ENCODE measurements around the gene HDAC4.
A peak's percentile ranks its signal among the peaks of the same experiment; 100 is the strongest.
"Not testable (repeated sequence)": the region's sequence is repeated elsewhere in the genome, so short reads cannot be mapped to it uniquely, and the experiment has no call there.

HDAC4 gene

DNA sequence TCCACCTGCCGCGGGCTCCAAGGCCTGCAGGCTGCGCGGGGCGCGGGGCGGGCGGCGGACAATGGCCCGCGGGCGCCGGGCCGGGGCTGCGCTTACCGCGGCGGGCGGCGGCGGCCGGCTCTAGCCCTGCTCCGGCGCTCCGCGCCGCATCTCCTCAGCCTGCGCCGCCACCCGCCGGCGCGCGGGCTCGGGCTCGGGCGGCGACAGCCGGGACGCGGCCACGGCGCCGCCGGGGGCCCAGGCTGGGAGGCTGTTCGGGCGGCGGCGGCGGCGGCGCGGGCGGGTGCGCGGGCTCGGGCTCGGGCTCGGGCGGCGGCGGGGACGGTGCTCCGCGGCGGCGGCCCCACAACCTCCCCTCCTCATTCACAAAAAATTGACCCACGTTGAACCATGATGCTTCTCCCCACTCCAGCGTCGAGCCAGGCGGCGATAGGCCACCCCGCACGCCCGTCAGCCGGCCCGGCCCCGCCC lies at the start of gene HDAC4:
Gene HDAC4, minus strand, starts transcription at position 425 of the 471 bp plus-strand sequence. CDS start 48,321 bp downstream, outside the sequence.
- DNase-seq, result no peak

DNA sequence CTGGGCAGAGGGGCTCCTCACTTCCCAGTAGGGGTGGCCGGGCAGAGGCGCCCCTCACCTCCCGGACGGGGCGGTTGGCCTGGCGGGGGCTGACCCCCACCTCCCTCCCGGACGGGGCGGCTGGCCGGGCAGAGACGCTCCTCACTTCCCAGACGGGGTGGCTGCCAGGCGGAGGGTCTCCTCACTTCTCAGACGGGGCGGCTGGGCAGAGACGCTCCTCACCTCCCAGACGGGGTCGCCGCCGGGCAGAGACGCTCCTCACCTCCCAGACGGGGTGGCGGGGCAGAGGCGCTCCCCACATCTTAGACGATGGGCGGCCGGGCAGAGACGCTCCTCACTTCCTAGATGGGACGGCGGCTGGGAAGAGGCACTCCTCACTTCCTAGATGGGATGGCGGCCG lies 48.6 kb upstream of the HDAC4 start:
- DNase-seq, result not testable (repeated sequence)

DNA sequence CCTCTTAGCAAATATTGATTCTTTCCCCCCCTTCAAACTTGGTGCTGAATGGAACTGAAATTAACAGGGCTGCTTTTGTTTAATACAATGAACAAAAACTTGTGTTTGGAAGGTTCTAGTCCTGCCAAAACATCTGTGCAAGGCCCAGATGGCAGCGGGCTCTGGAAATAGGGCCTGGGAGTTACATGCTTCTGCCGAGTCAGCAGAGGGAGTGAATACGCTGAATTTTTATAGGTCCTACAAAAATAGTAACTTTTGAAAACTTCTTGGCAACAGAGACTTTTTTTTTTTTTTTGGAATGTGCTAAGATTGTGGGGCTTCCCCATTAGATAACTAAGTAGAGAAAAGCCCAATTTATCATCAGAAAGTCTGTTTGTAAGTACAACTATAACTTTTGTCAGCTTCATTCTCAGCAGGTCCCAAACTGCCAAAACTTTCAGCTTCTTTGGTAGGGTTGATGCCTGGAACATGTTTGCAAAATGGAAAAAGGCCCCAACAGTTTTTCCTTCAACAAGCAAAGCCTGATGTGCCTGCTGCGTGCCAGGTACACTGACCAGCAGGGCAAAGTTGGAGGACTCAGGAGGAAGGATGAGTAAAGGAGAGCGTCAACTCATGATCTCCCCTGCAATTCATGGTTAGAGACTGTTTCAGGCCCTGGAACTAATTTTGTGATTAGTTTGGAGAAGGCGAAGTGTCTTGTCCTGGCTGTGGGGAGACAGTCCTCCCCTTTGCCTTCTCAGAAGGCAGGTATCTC lies 45.1 kb upstream of the HDAC4 start:
- DNase-seq, result no peak

DNA sequence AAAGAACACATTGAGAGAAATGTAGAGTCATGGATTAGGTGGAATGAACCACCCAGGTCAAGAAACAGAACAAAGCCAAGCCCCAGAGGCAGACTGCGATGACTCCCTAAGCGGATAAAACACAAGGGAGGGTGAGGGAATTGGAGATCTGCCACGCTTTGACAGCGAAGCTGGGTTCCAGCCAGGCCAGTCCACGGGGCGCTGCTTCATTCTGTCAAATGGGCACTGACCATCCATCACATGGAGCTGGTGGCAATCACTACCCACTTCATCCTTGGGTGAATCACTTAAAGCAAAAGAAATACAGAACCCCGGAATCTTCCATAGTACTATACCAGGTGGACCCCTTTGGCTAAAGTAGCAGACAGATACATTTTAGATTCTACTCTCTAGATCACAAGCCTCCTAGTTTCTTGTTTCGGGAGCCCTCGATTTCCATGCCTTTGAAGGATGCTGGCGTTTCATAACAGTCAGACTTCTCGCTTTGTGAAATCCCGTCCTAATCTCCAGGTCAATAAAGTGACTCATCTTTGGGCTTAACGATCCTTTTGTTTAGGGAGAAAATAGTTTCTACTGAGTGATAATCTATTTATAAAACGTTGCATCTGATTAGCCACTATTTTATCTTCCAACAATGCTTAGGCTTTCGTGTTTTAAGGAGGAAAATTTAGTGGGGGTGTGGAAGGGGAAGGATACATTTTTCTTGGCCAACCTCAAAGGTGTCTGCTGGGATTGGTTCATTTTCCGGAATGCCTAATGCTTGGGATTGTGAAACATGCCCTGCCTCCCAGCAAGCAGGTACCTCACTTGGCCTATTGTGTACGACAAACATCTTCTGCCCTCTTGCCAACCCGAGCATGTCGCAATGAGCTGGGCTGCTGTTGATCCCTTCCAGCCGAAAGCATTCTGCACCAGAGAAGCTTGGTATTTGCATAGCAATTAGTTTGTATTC lies 44.1 kb upstream of the HDAC4 start:
- no peak for DNase-seq

DNA sequence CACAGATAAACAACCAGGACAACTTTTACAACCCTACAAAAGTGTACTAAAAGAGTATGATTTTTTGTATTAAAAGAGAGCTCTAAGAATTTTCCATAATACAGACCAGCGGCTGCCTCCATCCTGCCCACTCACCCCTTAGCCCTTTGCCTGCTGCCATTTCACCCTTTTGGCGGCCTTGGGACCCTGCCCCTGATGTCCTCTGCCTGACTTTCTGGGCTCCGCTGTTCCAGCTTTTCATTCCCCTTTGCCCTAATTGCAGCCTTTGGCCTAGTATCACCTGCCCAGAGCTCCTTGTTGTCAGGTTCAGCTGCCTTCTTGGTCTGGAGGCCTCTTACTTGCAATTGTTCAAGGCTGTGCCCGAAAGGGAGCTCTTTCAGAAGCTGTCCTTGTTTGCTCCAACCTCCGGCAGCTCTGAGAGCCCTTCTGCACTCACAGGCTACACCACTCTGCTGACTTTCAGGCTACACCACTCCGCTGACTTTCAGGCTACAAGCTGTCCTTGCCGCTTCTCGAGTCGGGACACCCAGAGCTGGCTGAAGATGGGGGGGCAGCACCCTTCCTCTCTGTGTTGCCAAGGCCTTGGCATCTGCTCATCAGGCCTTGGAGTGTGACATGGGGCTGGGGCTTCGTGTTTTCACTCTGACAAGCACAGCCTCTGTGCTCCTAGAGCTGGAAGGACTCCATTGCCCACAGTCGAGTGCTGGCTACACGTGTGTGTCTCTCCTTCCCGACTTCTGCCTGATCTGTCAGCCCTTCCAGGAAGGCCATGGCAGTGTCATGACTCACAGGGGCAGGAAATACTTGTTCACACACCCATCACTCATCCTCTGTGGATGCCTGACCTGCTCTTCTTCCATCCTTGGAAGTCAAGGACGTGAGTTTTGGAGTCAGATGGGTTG lies 43.1 kb upstream of the HDAC4 start:
- DNase-seq, result no peak

DNA sequence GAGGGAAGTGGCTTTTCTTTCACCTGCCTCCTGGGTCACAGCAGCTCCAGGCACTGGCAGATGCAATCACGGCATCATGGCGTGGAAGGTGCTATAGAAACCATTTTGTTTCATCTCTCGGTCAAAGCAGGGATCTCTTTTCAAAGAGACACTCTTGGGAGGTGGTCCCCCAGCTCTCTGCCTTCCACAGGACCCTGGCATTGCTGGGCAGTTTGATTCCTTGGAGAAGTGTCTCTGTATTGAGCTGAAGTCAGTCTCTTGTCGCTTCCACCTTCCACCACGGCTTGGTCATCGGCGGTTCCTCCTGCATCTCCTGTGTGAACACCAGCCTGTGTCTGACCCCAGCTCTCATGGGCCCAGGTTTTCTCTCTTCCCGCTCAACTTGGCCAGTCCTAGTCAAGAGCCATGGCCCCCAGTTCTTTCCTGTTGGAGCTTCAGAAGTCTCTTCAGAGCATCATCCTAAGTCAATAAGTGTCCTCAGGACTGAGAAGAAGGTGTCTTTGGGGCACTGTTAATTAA lies 42.3 kb upstream of the HDAC4 start:
- no peak for DNase-seq

DNA sequence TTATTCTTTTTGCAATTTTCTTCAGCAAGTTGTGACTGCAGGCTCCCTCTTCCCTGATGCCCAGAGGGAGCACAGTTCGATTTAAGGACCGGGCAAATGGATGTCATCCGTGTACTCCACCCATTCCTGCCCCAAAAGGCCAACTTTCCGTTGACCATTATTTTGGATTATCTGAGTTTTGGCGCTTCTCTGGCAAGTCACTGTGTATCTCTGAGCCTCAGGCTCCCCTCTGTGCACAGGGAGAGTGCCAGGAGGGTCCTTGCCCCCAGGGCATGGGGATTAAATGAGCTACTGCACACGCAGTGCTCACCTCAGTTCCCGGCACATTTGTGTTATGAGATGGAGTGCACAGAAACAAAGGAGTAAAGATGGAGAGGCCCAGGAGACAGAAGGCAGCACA lies 41.4 kb upstream of the HDAC4 start:
- DNase-seq, result no peak

DNA sequence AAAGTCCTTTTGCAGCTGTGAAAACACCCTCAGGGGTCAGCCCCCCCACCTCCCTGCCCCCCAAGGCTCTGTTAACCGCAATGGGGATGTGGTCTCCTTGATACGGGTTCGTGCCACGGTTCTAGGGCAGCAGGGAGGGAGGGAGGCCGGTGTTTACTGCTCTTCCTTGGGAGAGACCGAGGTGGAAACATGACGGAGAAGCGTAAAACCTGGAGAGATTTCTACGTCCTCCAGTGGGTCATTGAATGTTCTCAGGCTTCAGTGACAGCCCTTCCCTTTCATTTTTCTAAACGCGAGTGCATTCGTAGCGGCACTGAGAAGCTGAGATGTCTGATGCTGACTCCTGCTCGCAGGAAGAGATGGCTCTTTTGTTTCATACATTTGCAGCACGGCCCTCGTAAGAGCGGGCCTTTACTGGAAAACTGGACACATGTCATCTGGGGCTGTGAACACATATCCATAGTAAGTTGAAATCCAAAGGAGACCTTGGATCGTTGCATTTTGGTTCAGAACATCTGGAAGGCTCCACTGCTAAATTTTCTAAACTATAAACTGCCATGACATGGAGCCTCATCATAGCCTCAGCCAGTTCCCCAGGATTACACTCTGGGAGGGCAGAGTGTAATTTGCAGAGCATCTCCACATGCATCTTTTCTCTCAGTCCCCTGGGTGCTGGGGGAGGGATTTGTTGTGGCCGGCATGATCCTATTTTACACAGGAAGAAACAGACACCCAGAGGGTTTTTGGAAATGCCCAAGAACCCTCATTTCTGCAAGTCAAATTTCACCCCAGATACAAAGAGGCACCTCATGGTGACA lies 40.6 kb upstream of the HDAC4 start:
- no peak for DNase-seq

DNA sequence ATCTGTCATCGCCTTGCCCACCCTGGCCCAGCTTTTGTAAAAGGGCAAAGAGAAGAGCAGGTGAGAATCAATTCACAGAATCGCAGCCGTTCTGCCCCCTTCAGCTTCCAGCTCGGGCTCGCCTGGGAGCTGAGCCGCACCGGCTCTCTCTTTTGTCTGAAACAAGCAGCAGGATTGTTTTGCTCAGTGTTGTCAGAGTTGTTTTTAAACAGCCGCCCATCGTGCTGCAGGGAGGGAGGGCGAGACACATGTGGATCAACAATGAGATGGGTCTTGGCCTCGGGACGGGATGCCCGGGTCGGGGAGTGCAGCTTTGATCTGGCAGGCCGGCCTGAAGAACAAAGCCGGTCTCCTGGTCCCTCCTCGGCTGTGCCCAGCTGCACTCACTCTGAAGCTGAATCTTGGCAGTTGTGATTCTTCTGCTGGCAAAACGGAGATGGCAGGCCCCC lies 39.7 kb upstream of the HDAC4 start:
- DNase-seq, result no peak

DNA sequence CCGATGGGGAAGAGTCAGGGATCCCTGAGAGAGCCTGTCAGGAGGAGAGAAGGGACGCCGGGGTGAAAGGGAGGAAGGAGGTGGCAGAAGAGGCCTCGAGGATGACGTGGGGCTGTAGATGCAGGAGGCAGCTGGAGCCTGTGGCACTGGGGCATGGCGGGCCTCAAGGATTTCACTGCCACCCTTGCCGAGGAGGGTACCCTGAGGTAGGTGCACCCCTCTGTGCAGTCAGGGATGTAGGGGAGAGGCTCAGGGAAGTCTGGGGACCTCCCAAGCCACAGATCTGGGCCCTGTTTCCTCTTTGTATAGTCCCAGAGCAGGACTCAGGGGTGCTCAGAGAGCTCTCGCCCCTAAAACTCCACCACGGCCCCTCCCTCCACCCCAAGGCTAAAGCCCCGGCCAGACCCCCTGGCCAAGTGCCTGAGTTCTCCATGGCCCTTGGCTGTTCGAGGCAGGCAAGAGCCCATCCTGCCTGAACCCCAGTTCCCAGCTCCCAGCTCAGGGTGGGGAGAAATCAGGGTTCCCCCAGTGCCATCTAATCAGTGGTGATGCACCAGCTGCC lies 39.0 kb upstream of the HDAC4 start:
- no peak for DNase-seq

DNA sequence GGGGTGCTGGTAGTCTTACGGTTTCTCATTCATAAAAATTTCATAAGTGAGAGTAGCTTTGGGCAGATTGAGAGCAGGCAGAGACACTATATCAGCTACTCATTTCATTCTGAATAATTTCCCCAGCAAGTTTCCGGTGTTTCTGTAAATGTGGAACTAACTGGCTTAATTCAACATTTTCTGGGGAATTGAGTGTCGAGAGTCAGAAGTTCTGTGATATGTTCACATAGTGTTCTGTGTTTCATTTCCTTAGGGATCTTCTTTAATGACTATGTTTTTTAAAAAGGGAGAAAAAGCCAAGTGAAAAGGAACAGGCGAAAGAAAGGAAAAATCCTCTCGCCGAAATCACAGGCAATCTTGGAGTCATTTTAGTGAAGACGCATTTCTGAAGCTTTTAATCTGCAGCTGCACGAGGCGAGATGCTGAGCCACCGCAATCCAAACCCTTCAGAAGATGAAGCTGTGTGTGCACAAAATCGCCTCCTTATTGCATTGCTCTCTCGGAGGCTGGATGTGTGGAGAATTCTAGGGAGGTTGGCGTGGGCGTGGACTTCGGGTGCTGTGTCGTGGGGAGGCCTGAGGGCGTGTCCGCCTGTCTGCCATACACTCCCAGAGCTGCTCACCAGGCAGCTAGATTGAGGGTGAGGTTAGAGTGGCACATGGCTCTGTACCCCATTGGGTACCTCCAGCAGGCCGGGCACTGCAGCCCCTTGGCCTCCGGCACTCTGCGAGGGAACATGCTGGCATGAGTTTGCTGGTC lies 38.4 kb upstream of the HDAC4 start:
- no peak for DNase-seq

DNA sequence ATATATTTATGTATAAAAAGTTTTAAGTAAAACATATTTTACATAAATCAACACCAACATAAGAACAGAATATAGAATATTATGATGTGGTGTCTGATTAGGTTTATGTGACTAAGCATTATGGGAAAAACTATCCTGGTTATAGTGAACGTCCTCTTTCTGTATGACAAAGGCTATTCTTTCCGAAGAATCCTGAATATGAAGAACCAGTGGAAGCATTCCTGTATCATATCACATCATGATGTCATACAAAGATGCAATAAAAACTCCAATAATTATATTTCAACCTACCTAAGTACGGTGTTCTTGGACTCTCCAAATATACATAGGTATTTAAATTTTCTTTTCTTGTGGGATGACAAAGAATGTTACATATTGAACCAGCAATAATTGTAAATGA lies 37.5 kb upstream of the HDAC4 start:
- no peak for DNase-seq

DNA sequence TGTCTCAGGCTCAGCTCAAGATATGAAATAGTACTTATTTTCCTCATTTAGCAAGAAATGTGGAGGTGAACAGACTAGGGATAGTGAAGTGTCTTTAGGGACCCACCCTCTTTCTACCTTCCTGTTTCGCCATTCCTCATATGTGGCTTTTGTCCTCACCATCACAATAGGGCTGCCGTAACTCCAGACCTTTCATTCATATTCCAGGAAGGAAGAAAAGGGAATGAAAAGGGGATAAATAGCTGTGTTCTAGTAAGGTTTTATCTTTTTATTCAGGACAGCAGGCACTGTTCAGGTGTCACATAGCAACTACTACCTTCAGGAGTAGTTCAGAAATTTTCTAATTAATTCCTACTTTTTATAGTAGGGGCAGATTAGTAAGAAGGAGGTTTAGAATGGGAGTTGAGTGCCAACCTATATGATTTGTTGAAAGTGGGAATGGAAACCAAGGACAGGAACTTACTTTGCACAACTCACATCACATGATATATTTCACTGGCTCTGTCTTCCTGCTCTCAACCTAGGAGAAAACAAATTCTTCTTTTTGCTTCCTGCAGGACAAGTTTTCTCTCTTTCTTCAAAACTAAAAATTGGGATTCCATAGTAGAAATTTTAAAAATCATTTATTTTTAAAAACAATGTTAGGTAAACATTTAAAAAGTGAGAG lies 36.0 kb upstream of the HDAC4 start:
- peak; percentile 19 to 23 for DNase-seq

DNA sequence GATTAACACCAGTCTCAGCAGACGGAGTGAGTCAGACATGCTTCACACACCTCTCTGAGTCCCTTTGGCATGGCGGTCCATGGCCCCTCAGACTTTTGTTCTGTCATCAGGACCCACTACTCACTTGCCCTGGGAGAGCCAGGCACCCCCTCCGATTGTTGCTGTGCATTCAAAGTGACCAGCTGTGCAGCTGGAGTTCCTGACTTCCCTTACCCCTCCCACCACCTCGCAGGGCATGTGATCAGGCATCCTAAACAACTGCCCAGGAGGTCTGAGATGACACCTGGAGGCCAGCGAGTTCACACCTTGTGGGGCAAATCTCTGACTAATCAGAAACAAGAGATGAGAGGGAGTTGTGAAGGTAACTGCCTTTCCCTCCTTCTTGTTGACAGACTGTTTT lies 35.3 kb upstream of the HDAC4 start:
- no peak for DNase-seq

DNA sequence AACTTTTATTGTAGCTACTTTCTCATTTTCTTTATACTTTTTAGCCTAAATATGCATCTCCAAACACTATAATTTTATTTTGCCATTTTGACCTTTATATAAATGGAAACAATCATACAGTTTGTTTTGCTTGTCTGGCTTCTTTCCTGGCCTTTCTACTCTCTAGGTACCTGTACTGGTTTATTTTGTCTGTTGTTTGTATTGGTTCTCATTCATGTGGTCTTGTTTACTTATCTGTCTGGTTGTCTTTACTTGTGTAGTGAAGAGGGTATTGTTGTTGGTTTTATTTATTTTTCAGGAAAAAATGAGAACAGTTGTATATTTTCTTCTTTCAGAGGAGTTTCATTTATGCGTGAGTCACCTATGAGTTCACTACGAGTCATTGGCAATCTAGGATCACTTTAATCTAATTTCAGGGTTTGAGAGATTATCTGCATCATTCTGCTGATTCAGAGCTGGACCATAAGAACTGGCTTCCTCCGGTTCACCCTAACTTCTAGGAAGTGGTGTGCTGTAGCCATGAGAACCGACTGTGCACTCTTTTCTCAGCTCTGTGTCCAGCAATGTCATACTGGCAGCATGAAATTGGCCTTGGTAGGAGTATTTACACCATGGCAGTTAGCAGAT lies 33.1 kb upstream of the HDAC4 start:
- DNase-seq, result no peak

DNA sequence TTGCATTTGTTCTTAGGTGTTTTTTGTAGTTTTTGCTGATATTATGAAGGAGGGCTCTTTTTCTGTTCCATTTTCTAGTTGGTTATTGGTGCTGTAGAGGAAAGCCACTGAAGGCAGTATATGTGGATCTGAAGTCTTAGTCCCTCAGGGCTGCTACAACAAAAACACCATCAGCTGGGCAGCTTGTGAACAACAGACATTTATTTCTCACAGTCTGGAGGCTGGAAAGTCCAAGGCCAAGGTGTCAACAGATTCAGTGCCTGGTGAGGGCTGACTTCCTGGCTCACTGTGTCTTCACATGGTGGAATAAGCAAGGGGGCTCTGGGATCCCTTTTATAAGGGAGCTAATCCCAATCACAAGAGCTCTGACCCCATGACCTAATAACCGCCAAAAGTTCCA lies 31.4 kb upstream of the HDAC4 start:
- DNase-seq, result no peak

DNA sequence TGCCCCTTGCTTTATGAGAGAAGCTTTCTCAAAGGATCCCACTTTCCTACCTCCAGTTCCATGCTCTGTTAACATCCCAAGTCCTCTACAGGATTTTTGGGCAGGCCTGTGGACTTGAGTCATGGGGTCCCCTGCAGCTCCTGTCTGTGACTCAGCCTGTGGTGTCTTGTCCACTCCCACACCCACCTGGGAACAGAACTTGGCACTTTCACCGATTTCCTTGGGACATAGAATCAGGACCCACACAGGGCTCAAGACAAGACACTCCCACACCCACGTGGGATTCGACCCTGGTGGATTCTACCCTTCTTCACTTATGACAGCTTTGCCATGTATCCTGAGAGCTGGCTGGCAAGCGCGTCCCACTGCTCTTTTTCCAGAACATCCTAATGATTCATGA lies 30.7 kb upstream of the HDAC4 start:
- DNase-seq, result no peak

DNA sequence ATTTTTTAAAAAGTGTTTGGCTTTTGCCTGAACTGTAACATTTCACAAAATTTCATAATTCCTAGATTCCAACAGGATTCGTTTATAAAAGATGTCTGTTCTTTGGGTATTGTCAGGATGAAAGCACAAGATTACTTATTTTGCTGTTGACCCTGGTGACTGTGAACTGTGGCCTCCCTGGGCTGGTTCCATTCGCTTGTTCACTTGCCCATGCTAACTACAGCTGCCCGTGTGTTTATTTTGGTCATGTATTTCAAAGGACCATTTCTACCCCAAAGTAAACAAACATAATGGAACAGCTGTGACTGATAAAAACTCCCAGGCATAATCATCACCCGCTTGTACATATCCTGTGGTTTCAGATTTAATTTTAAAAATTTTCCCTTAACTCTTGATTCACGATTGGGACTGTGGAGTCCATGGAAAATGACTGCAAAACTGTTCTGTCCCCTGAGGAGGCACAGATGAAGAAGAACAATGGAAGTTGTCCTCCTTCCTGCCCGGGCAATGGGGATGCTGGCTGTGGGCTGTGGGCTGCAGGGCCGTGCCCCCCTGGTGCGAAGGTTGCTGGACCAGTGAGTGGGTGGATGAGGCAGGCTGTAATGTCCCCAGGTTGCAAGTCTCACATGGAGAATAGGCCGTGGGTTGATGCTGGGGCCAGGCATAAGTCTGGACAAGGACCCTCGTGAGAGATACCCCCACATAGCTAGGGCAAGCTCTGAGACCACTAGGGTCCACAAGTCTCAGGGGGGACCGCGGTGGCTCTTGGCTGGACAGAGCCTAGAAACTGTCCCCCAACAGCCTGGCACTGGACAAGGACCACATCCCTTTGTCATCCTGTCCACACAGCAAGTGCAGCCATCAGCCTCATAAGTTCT lies 28.9 kb upstream of the HDAC4 start:
- no peak for DNase-seq
